22Rv1 (cell line): Measurements from ENCODE around the gene GRIK5.

Source experiments
- CTCF ChIP-seq: fragments of 450-650 bp; IDR thresholded peaks from 2 replicates; pipeline ENCODE4 v1.5.1; 2017; ENCODE audit warnings: mild to moderate bottlenecking
- ZFX ChIP-seq: fragments of 450-650 bp; IDR thresholded peaks from 2 replicates; pipeline ENCODE4 v1.6.1; 2017; ENCODE audit warnings: antibody characterized with exemption, borderline replicate concordance

GRCh38 chr19:42022616-42023015 lies 47.4 kb downstream of the GRIK5 start:
- TF ChIP-seq CTCF (no peak), ZFX (no peak)
